HepG2 (cell line): ENCODE results near the gene ARFGAP2. TPM values are rescaled to one million over a fixed set of nuclear protein-coding genes. Genes with fewer than 3 reads are reported as not detected.

ENCODE experiments used
- CEBPZ ChIP-seq: IDR thresholded peaks from 2 replicates; pipeline ENCODE4 v1.6.1; 2012; ENCODE audit warnings: low read length, improper control_type of control experiment
- DNMT1 ChIP-seq: sonication (generic); formaldehyde crosslinking; IDR thresholded peaks from 2 replicates; pipeline ENCODE4 v1.5.1; 2020; ENCODE audit warnings: mild to moderate bottlenecking, missing genetic modification reagents
- KDM3A ChIP-seq: IDR thresholded peaks from 2 replicates; pipeline ENCODE4 v1.6.1; 2018; ENCODE audit warnings: low read depth, missing compliant biosample characterization
- KDM5A ChIP-seq: fragments of 200-600 bp; sonication (generic); IDR thresholded peaks from 2 replicates; pipeline ENCODE4 v1.7.0; 2018; ENCODE audit warnings: antibody characterized with exemption, mild to moderate bottlenecking, low read length, borderline replicate concordance
- KDM6A ChIP-seq: IDR thresholded peaks from 2 replicates; pipeline ENCODE4 v1.6.1; 2016; ENCODE audit warnings: low read depth
- KLF9 ChIP-seq: IDR thresholded peaks from 2 replicates; pipeline ENCODE4 v1.6.1; 2016; ENCODE audit warnings: low read depth
- MAX ChIP-seq: IDR thresholded peaks from 2 replicates; pipeline ENCODE4 v1.6.1; 2012; ENCODE audit warnings: inconsistent platforms
- NR2F2 ChIP-seq: IDR thresholded peaks from 2 replicates; pipeline ENCODE4 v1.6.1; 2012; ENCODE audit warnings: low read depth, inconsistent platforms, borderline replicate concordance
- NR2F6 ChIP-seq, 2 experiments: IDR thresholded peaks; 2 replicates each; pipeline ENCODE4 v1.6.1; 2016; ENCODE audit warnings: antibody characterized with exemption in 1 of 2, mild to moderate bottlenecking in 1 of 2
- PHB2 ChIP-seq: fragments of 450-650 bp; IDR thresholded peaks from 2 replicates; pipeline ENCODE4 v1.6.1; 2018; ENCODE audit not compliant: partially characterized antibody
- RERE ChIP-seq: IDR thresholded peaks from 2 replicates; pipeline ENCODE4 v1.6.1; 2016; ENCODE audit warnings: low read depth, missing genetic modification reagents, missing compliant biosample characterization
- SMAD3 ChIP-seq: sonication (generic); formaldehyde crosslinking; IDR thresholded peaks from 2 replicates; pipeline ENCODE4 v1.4.0; 2020; ENCODE audit warnings: missing genetic modification reagents
- SP1 ChIP-seq, 2 experiments: fragments of 450-650 bp in 1 of 2; sonication (generic) in 1 of 2; formaldehyde crosslinking in 1 of 2; IDR thresholded peaks; 2 replicates each; pipeline versions ENCODE4 v1.4.0 to v1.6.1; 2016 to 2020; ENCODE audit warnings: missing genetic modification reagents in 1 of 2
- STAT5B ChIP-seq: sonication (generic); formaldehyde crosslinking; IDR thresholded peaks from 2 replicates; pipeline ENCODE4 v1.4.0; 2020; ENCODE audit warnings: missing genetic modification reagents
- TEAD3 ChIP-seq: optimal IDR thresholded peaks from 2 replicates; pipeline ENCODE3; 2016; ENCODE audit warnings: borderline replicate concordance
- U2AF1 ChIP-seq: fragments of 200-400 bp; formaldehyde crosslinking; optimal IDR thresholded peaks from 2 replicates; pipeline ENCODE3; 2017; ENCODE audit warnings: mild to moderate bottlenecking, low read depth, low read length
- ZNF274 ChIP-seq: sonication (generic); formaldehyde crosslinking; IDR thresholded peaks from 2 replicates; pipeline ENCODE4 v1.5.1; 2020; ENCODE audit warnings: mild to moderate bottlenecking, missing genetic modification reagents
- ZNF574 ChIP-seq: sonication (generic); formaldehyde crosslinking; IDR thresholded peaks from 2 replicates; pipeline ENCODE4 v1.4.0; 2020; ENCODE audit warnings: missing genetic modification reagents
- ZSCAN20 ChIP-seq: sonication (generic); formaldehyde crosslinking; IDR thresholded peaks from 2 replicates; pipeline ENCODE4 v1.4.0; 2020; ENCODE audit warnings: missing genetic modification reagents, mild to moderate bottlenecking, borderline replicate concordance
- ZSCAN31 ChIP-seq: sonication (generic); formaldehyde crosslinking; IDR thresholded peaks from 2 replicates; pipeline ENCODE4 v1.5.0; 2020; ENCODE audit warnings: low read depth, mild to moderate bottlenecking, missing genetic modification reagents
- polyA plus RNA-seq, 8 experiments: library from polyadenylated mRNA; depleted of rRNA in 3 of 8; stranded (reverse) in 7 of 8; unstranded in 1 of 8; fragments of >200 nt; fragmentation: Illumina TruSeq in 4 of 8; extraction: Trizol in 4 of 8; gene quantifications; 2 replicates each; pipeline versions ENCODE4 v1.2.1 to v1.2.3, GENCODE V29; 2011 to 2016; ENCODE audit warnings: low read depth in 4 of 8, missing spikeins in 1 of 8, mixed read lengths in 1 of 8; ENCODE audit not compliant: insufficient read depth in 1 of 8
- total RNA-seq, 5 experiments: library from RNA; depleted of rRNA; stranded (reverse); fragments of >200 nt; fragmentation: Illumina TruSeq; extraction: Trizol; gene quantifications; 2 replicates each; pipeline ENCODE4 v1.2.3, GENCODE V29; 2016; ENCODE audit warnings: low read depth in 1 of 5

Gene ARFGAP2
- total and polyA plus RNA-seq, 2 of the 13 experiments (the other 11 are each of a cell fraction or from before 2014, with no cell fraction given) = 32.3 to 75.3 TPM

GRCh38 chr11:47177229-47177845 is 658 bp upstream of the ARFGAP2 start (continued):
- TF ChIP-seq CEBPZ = no peak
- no peak for TF ChIP-seq SMAD3 (CRISPR knock-in tag)
- no peak for TF ChIP-seq KLF9 (CRISPR knock-in tag)
- no peak for TF ChIP-seq KDM6A (CRISPR knock-in tag)
- peak; percentile 28; the same call in 1 of the 2 replicates for TF ChIP-seq DNMT1
- TF ChIP-seq ZSCAN20 = no peak
- TF ChIP-seq NR2F6 (IDR thresholded peaks at IDR 0.05) = no peak
- TF ChIP-seq NR2F6 (CRISPR knock-in tag; IDR thresholded peaks at IDR 0.05) = peak; percentile 19; the same call in 1 of the 2 replicates
- no peak for TF ChIP-seq RERE (CRISPR knock-in tag)
- no peak for TF ChIP-seq PHB2
- TF ChIP-seq STAT5B = no peak
- peak; percentile 24 for TF ChIP-seq U2AF1
- TF ChIP-seq ZSCAN31 (CRISPR knock-in tag) = no peak
- TF ChIP-seq KDM3A (CRISPR knock-in tag) = no peak
- no peak for TF ChIP-seq ZNF574 (CRISPR knock-in tag)
- no peak for TF ChIP-seq ZNF274
- TF ChIP-seq SP1 (IDR thresholded peaks at IDR 0.05) = no peak
- no peak for TF ChIP-seq SP1 (CRISPR knock-in tag; IDR thresholded peaks at IDR 0.05)
- TF ChIP-seq NR2F2 = no peak
- TF ChIP-seq KDM5A = no peak
- TF ChIP-seq MAX = 0 out of 2 replicates have a peak, but pooled peaks have one; percentile 11
- no peak for TF ChIP-seq TEAD3 (CRISPR knock-in tag)
